H9 (cell line): Measurements from ENCODE around the gene TGFBR2. TPM values are rescaled to one million over a fixed set of nuclear protein-coding genes. Genes with fewer than 3 reads are reported as not detected.

Experiments used
- DNase-seq: peaks from one replicate; pipeline ENCODE4 v3.0.0-alpha.2; 2017
- H2AFZ ChIP-seq: one replicate; pipeline ENCODE4 v1.6.1; 2013; ENCODE audit warnings: mild to moderate bottlenecking, low read length, control low read depth, moderate library complexity
- H2AK5ac ChIP-seq: 2 replicates; pipeline ENCODE4 v1.6.1; 2013; ENCODE audit warnings: low read length, control low read depth, mixed read lengths; ENCODE audit not compliant: insufficient read length
- H2BK120ac ChIP-seq: one replicate; pipeline ENCODE4 v1.6.1; 2013; ENCODE audit warnings: low read depth, mild to moderate bottlenecking, low read length, control low read depth, inconsistent platforms; ENCODE audit not compliant: poor library complexity, severe bottlenecking
- H2BK12ac ChIP-seq: 2 replicates; pipeline ENCODE4 v1.6.1; 2013; ENCODE audit warnings: low read length, control low read depth, mixed read lengths, low read depth; ENCODE audit not compliant: insufficient read length
- H2BK15ac ChIP-seq: 2 replicates; pipeline ENCODE4 v1.6.1; 2013; ENCODE audit warnings: low read depth, low read length, control low read depth
- H2BK20ac ChIP-seq: one replicate; pipeline ENCODE4 v1.6.1; 2013; ENCODE audit warnings: low read depth, mild to moderate bottlenecking, low read length, control low read depth, inconsistent platforms; ENCODE audit not compliant: poor library complexity, severe bottlenecking
- H2BK5ac ChIP-seq: 2 replicates; pipeline ENCODE4 v1.6.1; 2013; ENCODE audit warnings: low read length, control low read depth, mixed read lengths; ENCODE audit not compliant: insufficient read length
- H3K14ac ChIP-seq: 2 replicates; pipeline ENCODE4 v1.6.1; 2013; ENCODE audit warnings: low read length, control low read depth; ENCODE audit not compliant: insufficient read depth
- H3K18ac ChIP-seq: 2 replicates; pipeline ENCODE4 v1.6.1; 2013; ENCODE audit warnings: low read depth, mild to moderate bottlenecking, mixed read lengths, low read length, control low read depth; ENCODE audit not compliant: insufficient read length
- H3K23ac ChIP-seq: 2 replicates; pipeline ENCODE4 v1.6.1; 2013; ENCODE audit warnings: low read length, control low read depth, mixed read lengths, low read depth; ENCODE audit not compliant: insufficient read length
- H3K23me2 ChIP-seq: 2 replicates; pipeline ENCODE4 v1.6.1; 2013; ENCODE audit warnings: low read depth, mild to moderate bottlenecking, mixed read lengths, low read length, control low read depth; ENCODE audit not compliant: insufficient read length, poor library complexity, severe bottlenecking
- H3K27ac ChIP-seq: 2 replicates; pipeline ENCODE4 v1.5.1; 2013; ENCODE audit warnings: low read length, control low read depth, mixed read lengths, low read depth; ENCODE audit not compliant: insufficient read length
- H3K27me3 ChIP-seq: 2 replicates; pipeline ENCODE4 v1.6.1; 2013; ENCODE audit warnings: low read length, control low read depth, inconsistent platforms; ENCODE audit not compliant: insufficient read depth
- H3K4ac ChIP-seq: 2 replicates; pipeline ENCODE4 v1.6.1; 2013; ENCODE audit warnings: low read depth, mild to moderate bottlenecking, control low read depth, inconsistent platforms, low read length, moderate library complexity
- H3K4me1 ChIP-seq: 2 replicates; pipeline ENCODE4 v1.6.1; 2013; ENCODE audit warnings: low read length, control low read depth, inconsistent platforms; ENCODE audit not compliant: insufficient read depth
- H3K4me2 ChIP-seq: 2 replicates; pipeline ENCODE4 v1.6.1; 2013; ENCODE audit warnings: low read length, control low read depth, mixed read lengths; ENCODE audit not compliant: insufficient read length, insufficient read depth
- H3K56ac ChIP-seq: 2 replicates; pipeline ENCODE4 v1.6.1; 2013; ENCODE audit warnings: low read depth, mild to moderate bottlenecking, mixed read lengths, low read length, control low read depth; ENCODE audit not compliant: insufficient read length
- H3K79me1 ChIP-seq: 2 replicates; pipeline ENCODE4 v1.6.1; 2013; ENCODE audit warnings: low read depth, mild to moderate bottlenecking, moderate library complexity, low read length, control low read depth, inconsistent platforms; ENCODE audit not compliant: insufficient read depth, poor library complexity, severe bottlenecking
- H3K79me2 ChIP-seq: 2 replicates; pipeline ENCODE4 v1.6.1; 2013; ENCODE audit warnings: low read length, control low read depth, inconsistent platforms; ENCODE audit not compliant: insufficient read depth
- H3K9ac ChIP-seq: 2 replicates; pipeline ENCODE4 v1.6.1; 2013; ENCODE audit warnings: low read length, control low read depth, mixed read lengths; ENCODE audit not compliant: insufficient read length; ENCODE audit errors: extremely low read depth
- H3K9me3 ChIP-seq: one replicate; pipeline ENCODE4 v1.6.1; 2013; ENCODE audit warnings: low read depth, low read length, inconsistent platforms; ENCODE audit not compliant: control insufficient read depth
- H3T11ph ChIP-seq: one replicate; pipeline ENCODE4 v1.6.1; 2013; ENCODE audit warnings: mild to moderate bottlenecking, low read length, control low read depth, inconsistent platforms
- H4K20me1 ChIP-seq: one replicate; pipeline ENCODE4 v1.6.1; 2013; ENCODE audit not compliant: control insufficient read depth, insufficient read length, insufficient read depth
- H4K5ac ChIP-seq: 2 replicates; pipeline ENCODE4 v1.6.1; 2013; ENCODE audit warnings: low read depth, mild to moderate bottlenecking, mixed read lengths, low read length, control low read depth; ENCODE audit not compliant: insufficient read length
- H4K8ac ChIP-seq: replicated peaks from 2 replicates; pipeline ENCODE4 v1.6.1; 2013; ENCODE audit warnings: low read length, control low read depth, mixed read lengths, low read depth; ENCODE audit not compliant: insufficient read length
- H4K91ac ChIP-seq: 2 replicates; pipeline ENCODE4 v1.6.1; 2013; ENCODE audit warnings: low read depth, mild to moderate bottlenecking, moderate library complexity, mixed read lengths, low read length, control low read depth; ENCODE audit not compliant: insufficient read length
- H3K27ac Mint-ChIP-seq, 3 experiments: 2 replicates in 2 of 3; 3 replicates in 1 of 3; pipeline ENCODE4 v1.8.0; 2020 to 2021; ENCODE audit warnings: mixed read lengths in 3 of 3, mild to moderate bottlenecking in 1 of 3, moderate library complexity in 1 of 3
- H3K27me3 Mint-ChIP-seq: 2 replicates; pipeline ENCODE4 v1.8.0; 2021; ENCODE audit warnings: low read depth, mild to moderate bottlenecking, moderate library complexity, mixed read lengths
- H3K36me3 Mint-ChIP-seq, 3 experiments: 2 replicates in 2 of 3; 3 replicates in 1 of 3; pipeline ENCODE4 v1.8.0; 2020 to 2021; ENCODE audit warnings: low read depth in 3 of 3, mixed read lengths in 3 of 3; ENCODE audit not compliant: insufficient read depth in 1 of 3
- H3K4me1 Mint-ChIP-seq, 2 experiments: 2 replicates each; pipeline ENCODE4 v1.8.0; 2020; ENCODE audit warnings: mixed read lengths in 2 of 2
- H3K4me3 Mint-ChIP-seq, 2 experiments: 2 replicates in 1 of 2; 3 replicates in 1 of 2; pipeline ENCODE4 v1.8.0; 2020 to 2021; ENCODE audit warnings: mild to moderate bottlenecking in 2 of 2, mixed read lengths in 2 of 2, moderate library complexity in 1 of 2
- H3K9me3 Mint-ChIP-seq, 2 experiments: 2 replicates in 1 of 2; 3 replicates in 1 of 2; pipeline ENCODE4 v1.8.0; 2020; ENCODE audit warnings: mild to moderate bottlenecking in 2 of 2, mixed read lengths in 2 of 2, moderate library complexity in 1 of 2
- WGBS: extraction: QIAGEN DNeasy Blood & Tissue Kit; methylation state at CpG from one replicate; pipeline ENCODE4 v1.1.7; 2013; ENCODE audit warnings: missing lambda C conversion rate, low lambda C conversion rate, mixed read lengths; ENCODE audit not compliant: insufficient read length; ENCODE audit errors: extremely low coverage; 5-methylcytosine and 5-hydroxymethylcytosine counted together
- total RNA-seq: library from RNA; stranded (reverse); gene quantifications from 2 replicates; pipeline ENCODE4 v1.2.1, GENCODE V29; 2021
- TF ChIP-seq, protein P1 (sequence below): fragments of 200-600 bp; sonication (generic); conservative IDR thresholded peaks from 3 replicates; pipeline ENCODE4 v1.8.0; 2021; ENCODE audit warnings: antibody characterized with exemption, mild to moderate bottlenecking

Gene TGFBR2
- total RNA-seq, 1 experiment from 2014 or later, result 10.6 TPM

DNA sequence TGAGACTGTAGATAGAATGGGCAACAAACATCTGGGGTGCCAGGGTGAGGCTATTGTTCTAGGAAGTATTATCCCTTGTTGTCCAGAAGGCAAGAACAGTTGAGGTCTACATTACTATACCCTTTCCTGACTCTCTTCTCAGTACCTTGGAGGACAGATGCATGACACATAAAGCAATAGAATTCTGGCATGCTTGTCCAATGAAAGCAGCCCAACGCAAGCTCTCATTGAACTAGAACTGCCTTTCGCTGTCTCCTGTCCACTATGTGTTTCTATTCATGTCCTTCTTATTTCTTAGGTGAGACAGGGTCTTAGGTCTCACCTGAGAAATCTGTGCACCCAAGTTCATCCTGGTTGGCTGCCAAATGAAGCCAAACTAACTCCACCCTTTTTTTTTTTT lies 68.6 kb downstream of the TGFBR2 start:
- Histone ChIP-seq H3K79me1 (no peaks in the 10 kb centered on the region), H4K5ac (no peak overlapping the region), H3K18ac (no peak overlapping the region), H2BK12ac (no peak overlapping the region), H4K20me1 (no peaks in the 10 kb centered on the region), H3K14ac (no peak overlapping the region), H2AK5ac (no peak overlapping the region), H3K4ac (no peak overlapping the region), H3K23me2 (no peaks in the 10 kb centered on the region), H2BK120ac (no peak overlapping the region), H3K9me3 (no peaks in the 10 kb centered on the region), H3T11ph (no peak overlapping the region), H3K23ac (no peak overlapping the region), H2BK20ac (no peak overlapping the region), H3K4me2 (no peak overlapping the region), H3K56ac (no peak overlapping the region), H3K4me1 (no peaks in the 10 kb centered on the region), H3K27me3 (no peaks in the 10 kb centered on the region), H3K27ac (no peak overlapping the region), H4K8ac (no peak overlapping the region), H2BK15ac (no peak overlapping the region), H2AFZ (no peak overlapping the region), H2BK5ac (no peak overlapping the region), H3K79me2 (0 out of 2 replicates have a peak, but pooled peaks cover 2% of the 10 kb centered on the region), H4K91ac (no peak overlapping the region), H3K9ac (no peak overlapping the region)
- peaks cover 4 to 8% of the 10 kb centered on the region in 2 experiments for H3K4me1 Mint-ChIP-seq
- H3K4me3 Mint-ChIP-seq, result no peak overlapping the region
- peak overlapping the region in 1 of 3 experiments; percentile 58; a peak in 2 of 7 replicates for H3K27ac Mint-ChIP-seq
- TF ChIP-seq, protein P1, sequence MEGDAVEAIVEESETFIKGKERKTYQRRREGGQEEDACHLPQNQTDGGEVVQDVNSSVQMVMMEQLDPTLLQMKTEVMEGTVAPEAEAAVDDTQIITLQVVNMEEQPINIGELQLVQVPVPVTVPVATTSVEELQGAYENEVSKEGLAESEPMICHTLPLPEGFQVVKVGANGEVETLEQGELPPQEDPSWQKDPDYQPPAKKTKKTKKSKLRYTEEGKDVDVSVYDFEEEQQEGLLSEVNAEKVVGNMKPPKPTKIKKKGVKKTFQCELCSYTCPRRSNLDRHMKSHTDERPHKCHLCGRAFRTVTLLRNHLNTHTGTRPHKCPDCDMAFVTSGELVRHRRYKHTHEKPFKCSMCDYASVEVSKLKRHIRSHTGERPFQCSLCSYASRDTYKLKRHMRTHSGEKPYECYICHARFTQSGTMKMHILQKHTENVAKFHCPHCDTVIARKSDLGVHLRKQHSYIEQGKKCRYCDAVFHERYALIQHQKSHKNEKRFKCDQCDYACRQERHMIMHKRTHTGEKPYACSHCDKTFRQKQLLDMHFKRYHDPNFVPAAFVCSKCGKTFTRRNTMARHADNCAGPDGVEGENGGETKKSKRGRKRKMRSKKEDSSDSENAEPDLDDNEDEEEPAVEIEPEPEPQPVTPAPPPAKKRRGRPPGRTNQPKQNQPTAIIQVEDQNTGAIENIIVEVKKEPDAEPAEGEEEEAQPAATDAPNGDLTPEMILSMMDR, result no peak
- DNase-seq, result no peak
- peaks cover 38 to 73% (median 55%) of the 10 kb centered on the region in 3 experiments for H3K36me3 Mint-ChIP-seq
- no CpG with 5 or more reads among the region's 2 CpGs for WGBS
- H3K27me3 Mint-ChIP-seq, result no peaks in the 10 kb centered on the region
- no peaks in the 10 kb centered on the region for H3K9me3 Mint-ChIP-seq
